SU-DHL-6 (cell line): ENCODE data around the gene SPSB2.

Experiments
- H2AFZ ChIP-seq: fragments of 200-600 bp; sonication (generic); 2 replicates; pipeline ENCODE4 v1.6.1; 2014; ENCODE audit warnings: low read depth, mild to moderate bottlenecking, moderate library complexity, mixed read lengths, antibody characterized with exemption, low read length; ENCODE audit not compliant: severe bottlenecking
- H3F3A ChIP-seq: fragments of 200-600 bp; shearing (Covaris generic); 2 replicates; pipeline ENCODE4 v1.6.0; 2016; ENCODE audit warnings: antibody characterized with exemption, mild to moderate bottlenecking; ENCODE audit not compliant: insufficient read depth
- H3K27ac ChIP-seq: fragments of 200-600 bp; sonication (generic); 2 replicates; pipeline ENCODE4 v1.5.1; 2016; ENCODE audit warnings: low read depth, mild to moderate bottlenecking, low read length, moderate library complexity, mixed read lengths
- H3K27me3 ChIP-seq: fragments of 200-600 bp; sonication (generic), shearing (Covaris generic); 2 replicates; pipeline ENCODE4 v1.6.0; 2014; ENCODE audit warnings: mild to moderate bottlenecking, low read length
- H3K36me3 ChIP-seq: fragments of 200-600 bp; sonication (generic); 2 replicates; pipeline ENCODE4 v1.6.1; 2014; ENCODE audit warnings: mild to moderate bottlenecking, low read length, mixed read lengths
- H3K4me2 ChIP-seq: fragments of 300-600, 200-600 bp; shearing (Covaris generic), sonication (generic); 2 replicates; pipeline ENCODE4 v1.6.0; 2014; ENCODE audit warnings: low read length, low read depth, mild to moderate bottlenecking; ENCODE audit not compliant: poor library complexity, severe bottlenecking
- H3K4me3 ChIP-seq: fragments of 200-600 bp; sonication (generic); 2 replicates; pipeline ENCODE4 v1.5.1; 2014; ENCODE audit warnings: antibody characterized with exemption, low read length, mild to moderate bottlenecking, mixed read lengths; ENCODE audit not compliant: insufficient read depth, poor library complexity, severe bottlenecking
- H3K79me2 ChIP-seq: fragments of 200-600 bp; sonication (generic); 2 replicates; pipeline ENCODE4 v1.6.1; 2014; ENCODE audit warnings: mild to moderate bottlenecking, low read length, moderate library complexity; ENCODE audit not compliant: insufficient read depth
- H3K9ac ChIP-seq: fragments of 200-600 bp; sonication (generic); 2 replicates; pipeline ENCODE4 v1.7.0; 2014; ENCODE audit warnings: mild to moderate bottlenecking, low read length
- H3K9me2 ChIP-seq: fragments of 200-600 bp; sonication (generic); replicated peaks from 2 replicates; pipeline ENCODE4 v1.6.1; 2014; ENCODE audit warnings: low read length; ENCODE audit not compliant: insufficient read depth
- H3K9me3 ChIP-seq: fragments of 200-600 bp; sonication (generic); 2 replicates; pipeline ENCODE4 v1.6.1; 2014; ENCODE audit warnings: low read length, mixed read lengths; ENCODE audit not compliant: insufficient read depth
- H4K20me1 ChIP-seq: fragments of 200-600 bp; sonication (generic); 2 replicates; pipeline ENCODE4 v1.6.1; 2014; ENCODE audit warnings: low read depth, mild to moderate bottlenecking, antibody characterized with exemption, low read length, moderate library complexity, mixed read lengths
- CTCF ChIP-seq: fragments of 200-600 bp; sonication (generic); IDR thresholded peaks from one replicate; pipeline ENCODE4 v1.5.1; 2017; ENCODE audit warnings: antibody characterized with exemption, mild to moderate bottlenecking, low read length, moderate library complexity; ENCODE audit not compliant: insufficient read depth, poor library complexity, severe bottlenecking
- EZH2phosphoT487 ChIP-seq: fragments of 200-600 bp; sonication (generic), shearing (Covaris generic); conservative IDR thresholded peaks from 2 replicates; pipeline ENCODE4 v1.6.1; 2018; ENCODE audit warnings: mild to moderate bottlenecking, antibody characterized with exemption, low read length, moderate library complexity, mixed read lengths

Gene SPSB2

GRCh38 chr12:6902448-6902847, 29.3 kb upstream of the SPSB2 start:
- Histone ChIP-seq H3K27ac (no peak overlapping the region), H3K9me3 (no peaks in the 10 kb centered on the region), H4K20me1 (no peaks in the 10 kb centered on the region), H3K9me2 (no peaks in the 10 kb centered on the region), H3K4me2 (no peak overlapping the region), H3K4me3 (no peak overlapping the region), H3K9ac (no peak overlapping the region), H2AFZ (no peak overlapping the region), H3K36me3 (no peaks in the 10 kb centered on the region), H3K79me2 (no peaks in the 10 kb centered on the region), H3K27me3 (no peaks in the 10 kb centered on the region), H3F3A (no peaks in the 10 kb centered on the region)
- TF ChIP-seq CTCF (no peak), EZH2phosphoT487 (no peak)

- no peak overlapping the region for H3K27ac ChIP-seq
Measured at GRCh38 chr12:6899837-6900519, 26.9 kb upstream of the SPSB2 start.

GRCh38 chr12:6899427-6899826, 26.3 kb upstream of the SPSB2 start:
- no peaks in the 10 kb centered on the region for H3K36me3 ChIP-seq
- no peak overlapping the region for H3K27ac ChIP-seq
- H3K79me2 ChIP-seq: no peaks in the 10 kb centered on the region
- no peaks in the 10 kb centered on the region for H3K27me3 ChIP-seq
- TF ChIP-seq EZH2phosphoT487 (no peak), CTCF (no peak)
- H2AFZ ChIP-seq: no peak overlapping the region
- no peaks in the 10 kb centered on the region for H3F3A ChIP-seq
- no peak overlapping the region for H3K4me3 ChIP-seq
- H3K9me2 ChIP-seq: no peaks in the 10 kb centered on the region
- H3K9me3 ChIP-seq: no peaks in the 10 kb centered on the region
- H4K20me1 ChIP-seq: no peaks in the 10 kb centered on the region
- no peak overlapping the region for H3K9ac ChIP-seq
- H3K4me2 ChIP-seq: no peak overlapping the region

More at GRCh38 chr12:6899837-6900519, 26.9 kb upstream of the SPSB2 start:
- H3K79me2 ChIP-seq: no peaks in the 10 kb centered on the region
- TF ChIP-seq CTCF: no peak
- no peak for TF ChIP-seq EZH2phosphoT487
- no peaks in the 10 kb centered on the region for H3K36me3 ChIP-seq
- H4K20me1 ChIP-seq: no peaks in the 10 kb centered on the region
- no peak overlapping the region for H3K4me3 ChIP-seq
- no peak overlapping the region for H3K9ac ChIP-seq
- H3K9me2 ChIP-seq: no peaks in the 10 kb centered on the region
- H3K9me3 ChIP-seq: no peaks in the 10 kb centered on the region
- no peak overlapping the region for H3K4me2 ChIP-seq
- H2AFZ ChIP-seq: no peak overlapping the region
- H3F3A ChIP-seq: no peaks in the 10 kb centered on the region
- H3K27me3 ChIP-seq: no peaks in the 10 kb centered on the region
